Activated CD4-positive, alpha-beta T cell treated with anti-CD3 and anti-CD28 coated beads, Interleukin-2, amount 50 U/mL, for 1 hour (primary cell): Measurements from ENCODE around the gene IMPA2.

Experiments used
- DNase-seq: peaks from one replicate; pipeline ENCODE4 v3.0.0-alpha.2; 2020

IMPA2 gene

GRCh38 chr18:11991021-11991795 is 9.9 kb downstream of the IMPA2 start:
- no peak for DNase-seq

- DNase-seq, result no peak
These were observed 10.9 kb downstream of the IMPA2 start for GRCh38 chr18:11992096-11992790.

GRCh38 chr18:11993264-11993916 is 12.1 kb downstream of the IMPA2 start:
- DNase-seq, result no peak

- DNase-seq, result no peak
These were observed 13.0 kb downstream of the IMPA2 start for GRCh38 chr18:11994336-11994702.

- no peak for DNase-seq
These were observed 13.6 kb downstream of the IMPA2 start for GRCh38 chr18:11994703-11995444.

GRCh38 chr18:11995445-11996189 is 14.3 kb downstream of the IMPA2 start:
- peak; percentile 54 for DNase-seq

- no peak for DNase-seq
These were observed 15.0 kb downstream of the IMPA2 start for GRCh38 chr18:11996190-11996754.

GRCh38 chr18:11996907-11997306 is 15.6 kb downstream of the IMPA2 start:
- DNase-seq, result no peak

GRCh38 chr18:11997466-11997865 is 16.2 kb downstream of the IMPA2 start:
- no peak for DNase-seq

- DNase-seq, result no peak
These were observed 16.9 kb downstream of the IMPA2 start for GRCh38 chr18:11998193-11998592.

- DNase-seq, result no peak
These were observed 18.1 kb downstream of the IMPA2 start for GRCh38 chr18:11999429-11999828.

- DNase-seq, result no peak
These were observed 18.9 kb downstream of the IMPA2 start for GRCh38 chr18:12000072-12000659.

GRCh38 chr18:12001421-12001820 is 20.1 kb downstream of the IMPA2 start:
- DNase-seq, result no peak

GRCh38 chr18:12003894-12004293 is 22.6 kb downstream of the IMPA2 start:
- DNase-seq, result no peak

- no peak for DNase-seq
These were observed 24.5 kb downstream of the IMPA2 start for GRCh38 chr18:12005538-12006487.

- DNase-seq, result no peak
These were observed 25.2 kb downstream of the IMPA2 start for GRCh38 chr18:12006488-12006840.

- no peak for DNase-seq
These were observed 25.8 kb downstream of the IMPA2 start for GRCh38 chr18:12007063-12007462.

- DNase-seq, result no peak
These were observed 27.0 kb downstream of the IMPA2 start for GRCh38 chr18:12008181-12008767.

GRCh38 chr18:12008842-12009580 is 27.7 kb downstream of the IMPA2 start:
- DNase-seq, result no peak
